H1 (cell line): ENCODE measurements around the gene MYO1D. TPM values are rescaled to one million over a fixed set of nuclear protein-coding genes. Genes with fewer than 3 reads are reported as not detected.

Experiments
- CTCF ChIA-PET: fragments of 300-600 bp; sonication (Branson Sonifier 250); formaldehyde crosslinking; loops from one replicate; lab custom pipeline; 2021; ENCODE audit not compliant: partially characterized antibody; lab: Charles Lee
- POLR2A ChIA-PET: fragments of 300-600 bp; sonication (Branson Sonifier 250); formaldehyde crosslinking; loops from one replicate; lab custom pipeline; 2021; ENCODE audit warnings: inconsistent platforms; ENCODE audit not compliant: partially characterized antibody; lab: Charles Lee
- DNase-seq, 2 experiments: peaks; one replicate each; pipeline versions ENCODE4 v3.0.0 to v3.0.0-alpha.2; 2010 to 2022; ENCODE audit warnings: low spot score in 2 of 2, low read depth in 1 of 2, mixed read lengths in 1 of 2
- FAIRE-seq: peaks from 2 replicates; lab custom pipeline; 2011; peaks lifted over from hg19 to GRCh38; lab: Jason Lieb, UNC
- H2AFZ ChIP-seq: 2 replicates; pipeline ENCODE4 v1.8.1; 2012; ENCODE audit warnings: low read length, inconsistent platforms
- H2AK5ac ChIP-seq: 2 replicates; pipeline ENCODE4 v1.6.1; 2013; ENCODE audit warnings: low read depth, low read length
- H2BK120ac ChIP-seq: replicated peaks from 2 replicates; pipeline ENCODE3; 2013; ENCODE audit warnings: low read depth, low read length, inconsistent platforms
- H2BK12ac ChIP-seq: 2 replicates; pipeline ENCODE4 v1.6.1; 2013; ENCODE audit warnings: low read depth, low read length
- H2BK15ac ChIP-seq: 2 replicates; pipeline ENCODE4 v1.6.1; 2013; ENCODE audit warnings: low read length
- H2BK20ac ChIP-seq: 2 replicates; pipeline ENCODE4 v1.6.1; 2013; ENCODE audit warnings: low read length
- H2BK5ac ChIP-seq: 2 replicates; pipeline ENCODE4 v1.6.1; 2013; ENCODE audit warnings: low read depth, low read length
- H3K14ac ChIP-seq: 2 replicates; pipeline ENCODE4 v1.6.1; 2013; ENCODE audit warnings: inconsistent platforms; ENCODE audit not compliant: insufficient read length
- H3K18ac ChIP-seq: 2 replicates; pipeline ENCODE4 v1.6.1; 2013; ENCODE audit warnings: low read length; ENCODE audit errors: extremely low read depth
- H3K23ac ChIP-seq: 2 replicates; pipeline ENCODE4 v1.6.1; 2013; ENCODE audit warnings: inconsistent platforms; ENCODE audit not compliant: insufficient read length
- H3K23me2 ChIP-seq: 2 replicates; pipeline ENCODE4 v1.6.1; 2013; ENCODE audit warnings: low read depth, low read length
- H3K27ac ChIP-seq: 2 replicates; pipeline ENCODE4 v1.6.1; 2011; ENCODE audit warnings: low read depth, low read length, inconsistent platforms
- H3K27me3 ChIP-seq, 4 experiments: replicated peaks in 1 of 4; 1 replicate in 1 of 4; 2 replicates in 3 of 4; pipeline versions ENCODE4 v1.6.1 to v1.8.1; 2011 to 2013; ENCODE audit warnings: low read length in 3 of 4, mild to moderate bottlenecking in 3 of 4, inconsistent platforms in 2 of 4, mixed read lengths in 2 of 4, moderate library complexity in 1 of 4; ENCODE audit not compliant: control insufficient read depth in 3 of 4, insufficient read depth in 3 of 4; ENCODE audit errors: extremely low read depth in 1 of 4
- H3K36me3 ChIP-seq, 4 experiments: 2 replicates each; pipeline versions ENCODE4 v1.6.1 to v1.8.1; 2011 to 2013; ENCODE audit warnings: mild to moderate bottlenecking in 4 of 4, low read length in 3 of 4, moderate library complexity in 2 of 4, control low read depth in 1 of 4, inconsistent platforms in 1 of 4; ENCODE audit not compliant: insufficient read depth in 4 of 4, control insufficient read depth in 2 of 4
- H3K4ac ChIP-seq: replicated peaks from 2 replicates; pipeline ENCODE3; 2013; ENCODE audit warnings: low read length, low read depth, mixed read lengths, inconsistent platforms; ENCODE audit not compliant: insufficient read length
- H3K4me1 ChIP-seq, 4 experiments: replicated peaks in 1 of 4; 1 replicate in 1 of 4; 2 replicates in 3 of 4; pipeline versions ENCODE4 v1.6.1 to v1.8.1; 2011 to 2013; ENCODE audit warnings: low read length in 3 of 4, inconsistent platforms in 2 of 4, mixed read lengths in 1 of 4; ENCODE audit not compliant: insufficient read depth in 4 of 4, control insufficient read depth in 3 of 4
- H3K4me2 ChIP-seq, 2 experiments: 2 replicates each; pipeline versions ENCODE4 v1.6.1 to v1.8.1; 2011 to 2013; ENCODE audit warnings: low read depth in 2 of 2, low read length in 2 of 2, control low read depth in 1 of 2, inconsistent platforms in 1 of 2, mild to moderate bottlenecking in 1 of 2; ENCODE audit not compliant: insufficient read depth in 1 of 2
- H3K4me3 ChIP-seq, 4 experiments: fragments of 200-600, 300-600 bp in 1 of 4; sonication (generic), shearing (Covaris generic), sonication (Bioruptor Twin) in 1 of 4; 2 replicates each; pipeline versions ENCODE4 v1.5.1 to v1.8.1; 2011 to 2016; ENCODE audit warnings: low read length in 4 of 4, low read depth in 3 of 4, control low read depth in 2 of 4, inconsistent platforms in 2 of 4, mild to moderate bottlenecking in 2 of 4, mixed read lengths in 1 of 4, moderate library complexity in 1 of 4; ENCODE audit not compliant: insufficient read depth in 2 of 4; ENCODE audit errors: extremely low read depth in 1 of 4
- H3K56ac ChIP-seq: replicated peaks from 2 replicates; pipeline ENCODE3; 2013; ENCODE audit warnings: low read depth, mild to moderate bottlenecking, mixed read lengths, low read length, inconsistent platforms; ENCODE audit not compliant: insufficient read length
- H3K79me1 ChIP-seq: 2 replicates; pipeline ENCODE4 v1.6.1; 2013; ENCODE audit warnings: low read depth, low read length, control low read depth
- H3K79me2 ChIP-seq, 2 experiments: 2 replicates each; pipeline versions ENCODE4 v1.6.1 to v1.8.1; 2012 to 2013; ENCODE audit warnings: low read length in 2 of 2, mild to moderate bottlenecking in 2 of 2, inconsistent platforms in 1 of 2; ENCODE audit not compliant: insufficient read depth in 2 of 2, control insufficient read depth in 1 of 2
- H3K9ac ChIP-seq, 4 experiments: replicated peaks in 1 of 4; 1 replicate in 1 of 4; 2 replicates in 3 of 4; pipeline versions ENCODE4 v1.6.1 to v1.8.1; 2011 to 2013; ENCODE audit warnings: low read depth in 3 of 4, low read length in 3 of 4, control low read depth in 2 of 4, mild to moderate bottlenecking in 2 of 4, moderate library complexity in 2 of 4, inconsistent platforms in 1 of 4; ENCODE audit errors: extremely low read depth in 1 of 4
- H3K9me3 ChIP-seq, 2 experiments: 2 replicates each; pipeline versions ENCODE4 v1.6.1 to v1.8.1; 2012 to 2013; ENCODE audit warnings: mild to moderate bottlenecking in 2 of 2, moderate library complexity in 2 of 2, control low read depth in 1 of 2, inconsistent platforms in 1 of 2, low read depth in 1 of 2, low read length in 1 of 2, mixed read lengths in 1 of 2; ENCODE audit not compliant: insufficient read depth in 2 of 2
- H4K20me1 ChIP-seq, 2 experiments: replicated peaks in 1 of 2; 2 replicates each; pipeline versions ENCODE3 to v1.8.1; 2011 to 2013; ENCODE audit warnings: inconsistent platforms in 2 of 2, low read length in 2 of 2, mild to moderate bottlenecking in 1 of 2; ENCODE audit not compliant: insufficient read depth in 2 of 2, control insufficient read depth in 1 of 2
- H4K5ac ChIP-seq: 2 replicates; pipeline ENCODE4 v1.6.1; 2013; ENCODE audit warnings: low read length, low read depth, mixed read lengths, inconsistent platforms; ENCODE audit not compliant: insufficient read length
- H4K8ac ChIP-seq: 2 replicates; pipeline ENCODE4 v1.8.0; 2013; ENCODE audit warnings: mild to moderate bottlenecking, moderate library complexity, low read length, inconsistent platforms; ENCODE audit not compliant: insufficient read depth; ENCODE audit errors: extremely low read depth
- H4K91ac ChIP-seq: replicated peaks from 2 replicates; pipeline ENCODE3; 2013; ENCODE audit warnings: low read length, mixed read lengths, inconsistent platforms; ENCODE audit not compliant: insufficient read length
- RBBP5 ChIP-seq: IDR thresholded peaks from 2 replicates; pipeline ENCODE4 v1.7.1; 2012; ENCODE audit warnings: low read depth, mild to moderate bottlenecking, inconsistent platforms, low read length, moderate library complexity, borderline replicate concordance
- TAF1 ChIP-seq: IDR thresholded peaks from 2 replicates; pipeline ENCODE4 v1.6.1; 2011; ENCODE audit warnings: mild to moderate bottlenecking, low read depth, low read length
- TEAD4 ChIP-seq: IDR thresholded peaks from 2 replicates; pipeline ENCODE4 v1.6.1; 2012; ENCODE audit warnings: low read depth, low read length, inconsistent platforms, mixed read lengths
- polyA plus RNA-seq, 7 experiments: library from polyadenylated mRNA; depleted of rRNA in 3 of 7; stranded (reverse) in 5 of 7; unstranded in 2 of 7; fragments of >200 nt in 5 of 7; fragments of 200-250 nt in 2 of 7; gene quantifications; 1 replicate in 5 of 7; 2 replicates in 1 of 7; 4 replicates in 1 of 7; pipeline versions ENCODE4 v1.2.1 to v1.2.3, GENCODE V29; 2011 to 2013; ENCODE audit warnings: missing spikeins in 2 of 7, mixed read lengths in 2 of 7
- total RNA-seq: library from RNA; stranded (reverse); fragmentation: NEBNext Ultra II Directional; extraction: Animal tissue kit (Norgen Biotek cat#: 25700); gene quantifications from 2 replicates; pipeline ENCODE4 v1.2.1, GENCODE V29; 2021

The MYO1D gene
- total and polyA plus RNA-seq, 2 of the 8 experiments (the other 6 are each of a cell fraction or from before 2014, with no cell fraction given), result 6.5 to 25.4 TPM

GRCh38 chr17:32695864-32696263 lies 181.1 kb downstream of the MYO1D start:
- H2BK20ac ChIP-seq, result no peak overlapping the region
- H4K5ac ChIP-seq, result no peak overlapping the region
- CTCF ChIA-PET, result interaction anchor here (0.9 to 2.1 kb wide), 3 partner anchors 19 to 37 kb away, joined by 3 to 4 read pairs (median 3); no protein-coding TSS in a partner anchor
- H3K9ac ChIP-seq, result no peak overlapping the region
- H2BK5ac ChIP-seq, result no peak overlapping the region
- POLR2A ChIA-PET, result no interaction called here
- no peaks in the 10 kb centered on the region for H3K27me3 ChIP-seq
- H3K27ac ChIP-seq, result no peak overlapping the region
- H2AFZ ChIP-seq, result no peak overlapping the region
- no peaks in the 10 kb centered on the region for H3K79me1 ChIP-seq
- no peak overlapping the region for H2BK15ac ChIP-seq
- no peaks in the 10 kb centered on the region for H3K4me1 ChIP-seq
- H2BK120ac ChIP-seq, result no peak overlapping the region
- no peak overlapping the region for H3K18ac ChIP-seq
- FAIRE-seq (no peak), DNase-seq (no peak)
- H2AK5ac ChIP-seq, result no peak overlapping the region
- no peak overlapping the region for H3K4me2 ChIP-seq
- H3K9me3 ChIP-seq, result peaks cover 7 to 9% of the 10 kb centered on the region in 2 experiments; a peak in 3 of 4 replicates
- H3K23ac ChIP-seq, result no peak overlapping the region
- no peak overlapping the region for H3K14ac ChIP-seq
- H4K20me1 ChIP-seq, result peaks cover 0 to 2% of the 10 kb centered on the region in 2 experiments
- no peak overlapping the region for H3K4me3 ChIP-seq
- no peak overlapping the region for H3K56ac ChIP-seq
- H4K91ac ChIP-seq, result no peak overlapping the region
- TF ChIP-seq RBBP5 (no peak), TEAD4 (no peak), TAF1 (no peak)
- H3K36me3 ChIP-seq, result peaks cover 0 to 4% (median 0%) of the 10 kb centered on the region in 4 experiments; a peak in 1 of 8 replicates
- no peak overlapping the region for H4K8ac ChIP-seq
- H2BK12ac ChIP-seq, result no peak overlapping the region
- no peaks in the 10 kb centered on the region for H3K79me2 ChIP-seq
- H3K4ac ChIP-seq, result no peak overlapping the region
- no peaks in the 10 kb centered on the region for H3K23me2 ChIP-seq
